ENCODE results near the gene SETD9.

DNA sequence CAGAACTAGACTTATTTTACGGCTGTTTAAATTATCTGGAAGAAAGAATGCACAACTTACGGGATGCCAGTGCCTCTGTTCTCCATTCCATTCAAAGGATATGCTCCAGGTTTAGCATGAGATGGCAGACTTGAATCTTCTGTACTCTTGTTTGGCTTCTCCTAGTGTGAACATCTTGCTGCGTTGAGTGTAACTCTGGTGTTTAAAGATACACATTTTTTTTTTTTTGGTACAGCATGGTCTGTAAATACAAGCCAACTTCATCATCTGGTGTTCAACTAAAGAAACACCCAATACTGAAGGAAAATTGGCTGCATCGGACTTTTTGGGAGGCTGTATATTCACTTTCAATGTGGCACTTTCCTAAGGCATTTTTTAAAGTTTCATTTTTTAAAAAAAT lies 49.9 kb downstream of the SETD9 start:
- no peak for TF ChIP-seq EZH2 (IDR thresholded peaks at IDR 0.05; ENCODE audit: low read depth)
- TF ChIP-seq, protein P1, sequence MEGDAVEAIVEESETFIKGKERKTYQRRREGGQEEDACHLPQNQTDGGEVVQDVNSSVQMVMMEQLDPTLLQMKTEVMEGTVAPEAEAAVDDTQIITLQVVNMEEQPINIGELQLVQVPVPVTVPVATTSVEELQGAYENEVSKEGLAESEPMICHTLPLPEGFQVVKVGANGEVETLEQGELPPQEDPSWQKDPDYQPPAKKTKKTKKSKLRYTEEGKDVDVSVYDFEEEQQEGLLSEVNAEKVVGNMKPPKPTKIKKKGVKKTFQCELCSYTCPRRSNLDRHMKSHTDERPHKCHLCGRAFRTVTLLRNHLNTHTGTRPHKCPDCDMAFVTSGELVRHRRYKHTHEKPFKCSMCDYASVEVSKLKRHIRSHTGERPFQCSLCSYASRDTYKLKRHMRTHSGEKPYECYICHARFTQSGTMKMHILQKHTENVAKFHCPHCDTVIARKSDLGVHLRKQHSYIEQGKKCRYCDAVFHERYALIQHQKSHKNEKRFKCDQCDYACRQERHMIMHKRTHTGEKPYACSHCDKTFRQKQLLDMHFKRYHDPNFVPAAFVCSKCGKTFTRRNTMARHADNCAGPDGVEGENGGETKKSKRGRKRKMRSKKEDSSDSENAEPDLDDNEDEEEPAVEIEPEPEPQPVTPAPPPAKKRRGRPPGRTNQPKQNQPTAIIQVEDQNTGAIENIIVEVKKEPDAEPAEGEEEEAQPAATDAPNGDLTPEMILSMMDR (conservative IDR thresholded peaks at IDR 0.05) = no peak

All from PC-9 (cell line).